ENCODE data around the gene SEC11C. TPM values are rescaled to one million over a fixed set of nuclear protein-coding genes. Genes with fewer than 3 reads are reported as not detected.
"Not testable (repeated sequence)": the region's sequence is repeated elsewhere in the genome, so short reads cannot be mapped to it uniquely, and the experiment has no call there.

SEC11C gene
- total RNA-seq (2014; rRNA removed; shearing (Covaris generic)): 40.6 and 42.2 TPM in 2 replicates
- polyA plus RNA-seq (2015; cell fraction: cytosol; rRNA removed): 25.7 and 27.3 TPM in 2 replicates
- polyA plus RNA-seq (2015; cell fraction: nucleus; rRNA removed): 10.4 and 11.7 TPM in 2 replicates

DNA sequence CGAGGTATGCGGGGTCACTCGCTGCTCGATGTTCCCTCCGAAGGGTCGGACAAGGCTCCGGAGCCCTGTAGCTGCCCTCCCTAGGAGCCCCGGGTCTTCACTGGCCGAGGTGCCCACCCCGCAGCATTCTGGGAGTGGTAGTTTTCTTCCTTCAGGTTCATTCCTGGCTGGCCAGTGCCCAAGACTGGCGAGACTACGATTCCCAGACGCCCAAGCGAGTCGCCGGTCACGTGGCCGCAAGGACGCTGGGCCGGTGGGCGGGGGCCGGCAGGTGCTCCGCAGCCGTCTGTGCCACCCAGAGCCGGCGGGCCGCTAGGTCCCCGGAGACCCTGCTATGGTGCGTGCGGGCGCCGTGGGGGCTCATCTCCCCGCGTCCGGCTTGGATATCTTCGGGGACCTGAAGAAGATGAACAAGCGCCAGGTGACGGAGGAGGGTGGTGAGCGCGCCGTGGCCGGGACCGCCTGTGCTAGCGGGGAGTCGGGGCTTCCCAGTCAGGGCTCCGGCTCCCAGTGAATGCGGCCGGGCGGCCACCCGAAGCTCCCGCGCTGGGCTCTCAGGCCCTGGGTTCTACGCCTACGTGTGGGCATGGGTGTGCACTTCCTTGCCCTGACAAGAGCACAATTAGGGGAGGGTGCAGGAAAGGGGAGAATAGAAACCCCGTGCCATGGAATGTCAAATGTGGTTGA is at the start of gene SEC11C:
SEC11C (plus strand) TSS at position 270 of the 687 bp plus-strand sequence; CDS start at position 335, 65 bp downstream.
- DNase-seq (ENCODE audit: low read depth): peak; percentile 96

DNA sequence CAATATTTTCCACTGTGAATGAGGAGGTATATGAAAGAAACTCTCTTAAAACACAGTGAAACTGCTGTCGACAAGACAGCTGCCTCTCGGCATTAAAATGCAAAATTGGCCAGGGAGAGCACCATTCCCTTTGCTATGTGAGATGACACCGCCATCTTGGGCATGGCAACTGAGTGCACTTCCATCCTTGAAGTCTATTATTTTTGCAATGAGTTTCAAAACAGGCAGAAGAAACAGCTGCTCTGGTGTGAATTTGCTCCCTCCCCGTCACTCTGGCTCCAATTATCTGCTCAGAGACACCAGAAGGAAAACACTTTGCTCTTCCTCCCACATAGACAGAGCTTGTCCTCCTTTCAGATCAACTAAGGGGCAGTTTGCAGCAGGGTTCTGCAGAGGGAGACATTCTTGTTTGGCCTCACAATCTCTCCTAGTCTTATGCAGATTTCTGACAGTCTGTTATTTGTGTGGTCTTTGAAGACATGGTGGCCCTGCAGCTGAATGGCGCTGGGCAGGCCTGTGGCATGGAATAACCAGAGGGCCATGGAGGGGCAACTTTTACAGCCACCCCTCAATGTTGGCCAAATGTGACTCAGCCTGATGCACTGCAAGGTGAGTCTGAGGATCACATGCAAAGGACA is 48.6 kb upstream of the SEC11C start:
- no peak for DNase-seq (ENCODE audit: low read depth)

DNA sequence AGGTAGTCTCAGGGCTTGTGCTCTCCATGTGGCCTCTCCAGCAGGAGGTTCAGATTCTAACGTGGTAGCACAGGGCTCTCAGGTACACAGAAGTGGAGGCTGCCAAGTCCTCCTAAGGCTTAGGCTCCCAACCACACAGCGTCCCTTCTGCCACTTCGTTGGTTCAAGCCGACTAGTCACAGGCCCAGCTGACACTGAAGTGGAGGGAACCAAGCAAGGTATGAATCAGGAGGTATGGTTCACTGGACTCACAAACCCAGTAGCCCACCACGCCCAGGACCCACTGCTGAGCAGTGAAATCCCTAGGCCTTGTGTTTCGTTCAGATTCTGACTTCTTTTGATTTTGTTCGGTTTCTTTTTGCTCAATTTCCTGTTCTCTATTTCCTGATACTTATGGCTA is 46.0 kb upstream of the SEC11C start:
- no peak for DNase-seq (ENCODE audit: low read depth)

DNA sequence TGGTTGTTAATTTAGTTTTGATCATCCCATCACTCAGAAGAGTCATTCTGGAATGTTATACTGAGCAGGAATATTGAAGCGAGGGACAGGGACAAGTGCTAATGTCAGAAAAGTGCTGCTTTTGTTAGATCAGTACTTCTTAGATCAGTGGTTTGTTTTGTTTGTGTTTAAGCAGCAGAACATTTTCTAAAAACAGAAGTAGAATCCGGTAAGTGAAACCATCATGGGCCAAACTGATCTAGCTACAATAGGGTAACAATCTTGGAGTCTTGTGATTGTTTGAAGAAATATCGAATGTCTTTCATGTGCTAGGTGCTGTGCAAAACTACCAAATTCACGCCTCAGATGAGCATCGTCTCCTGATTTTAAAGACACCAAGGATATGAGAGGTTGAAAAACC is 45.1 kb upstream of the SEC11C start:
- DNase-seq (ENCODE audit: low read depth): no peak

DNA sequence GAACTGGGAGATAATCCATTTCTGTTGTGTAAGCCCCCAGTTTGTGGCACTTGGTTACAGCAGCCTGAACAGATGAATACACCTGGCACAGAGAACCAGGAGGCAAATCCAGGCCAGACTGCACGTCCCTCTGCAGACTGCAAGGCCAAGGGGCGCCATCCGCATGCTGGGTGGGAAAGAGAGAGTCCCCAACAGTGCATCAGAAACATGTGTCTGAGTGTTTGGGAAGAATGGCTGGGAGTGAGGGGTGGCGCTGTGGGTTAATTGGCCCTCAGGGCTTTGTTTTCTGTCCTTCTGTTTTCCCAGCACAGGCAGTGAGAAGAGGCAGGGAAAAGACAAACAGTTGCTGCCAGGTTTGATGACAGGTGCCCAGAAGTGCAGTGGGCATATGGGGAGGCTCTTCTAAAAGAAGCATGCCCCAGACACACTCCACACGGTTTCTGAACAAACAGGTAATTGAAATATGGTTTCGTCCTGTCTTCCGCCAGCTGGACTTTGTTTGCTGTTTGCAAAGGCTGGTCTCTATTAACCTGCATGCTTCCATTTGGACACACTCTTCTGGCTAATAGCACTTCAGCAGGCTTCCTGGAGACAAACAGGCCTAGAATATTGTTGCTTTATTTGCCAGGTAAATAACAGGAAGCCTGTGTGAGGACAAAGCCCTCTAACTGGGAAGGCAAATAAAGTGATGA is 43.4 kb upstream of the SEC11C start:
- DNase-seq (ENCODE audit: low read depth): no peak

DNA sequence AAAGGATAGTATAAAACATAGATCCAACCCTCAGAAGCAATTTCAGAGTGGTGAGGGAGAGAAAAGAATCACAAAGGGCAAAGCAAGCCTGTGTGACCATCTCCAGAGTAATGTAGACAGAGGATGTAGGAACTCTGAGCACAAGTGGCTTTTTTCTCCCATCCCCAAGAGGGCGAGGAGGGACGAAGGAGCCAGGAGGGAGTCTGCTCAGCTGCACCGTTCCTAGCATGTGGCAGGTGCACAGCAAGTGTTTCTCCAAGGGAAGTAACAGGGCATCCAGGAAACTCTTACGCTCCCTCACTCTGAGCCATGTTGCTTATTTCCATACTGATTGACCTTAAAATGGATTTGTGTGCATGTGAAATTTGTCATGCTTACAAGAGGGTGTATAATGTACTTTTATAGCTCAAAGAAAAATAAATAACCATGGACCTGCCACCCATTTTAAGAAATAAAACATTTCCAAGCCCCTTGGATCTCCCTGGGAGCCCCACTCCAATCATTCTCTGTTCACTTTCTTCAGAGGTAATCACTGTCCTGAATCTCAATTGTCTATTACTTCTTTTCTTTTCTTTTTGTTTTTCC is 37.8 kb upstream of the SEC11C start:
- no peak for DNase-seq (ENCODE audit: low read depth)

DNA sequence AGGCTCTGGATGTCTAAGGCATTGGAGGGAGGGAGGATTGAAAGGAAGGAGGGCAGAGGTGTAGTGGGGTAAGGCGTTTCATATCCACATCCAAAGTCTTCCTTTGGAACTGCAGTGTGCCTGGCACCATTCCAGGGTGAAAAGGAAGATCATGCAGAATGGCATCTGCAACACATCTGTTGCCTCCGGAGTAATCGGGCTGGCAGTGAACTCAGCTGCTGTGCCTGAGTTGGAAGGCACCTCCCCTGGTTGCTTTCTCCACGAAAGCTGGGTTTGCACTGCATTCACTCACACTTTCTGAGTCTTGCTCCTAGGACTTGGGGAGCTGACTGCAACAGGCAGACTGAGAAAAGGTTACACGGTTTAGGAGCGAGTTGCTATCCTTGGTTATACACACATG is 30.3 kb upstream of the SEC11C start:
- DNase-seq (ENCODE audit: low read depth): no peak

DNA sequence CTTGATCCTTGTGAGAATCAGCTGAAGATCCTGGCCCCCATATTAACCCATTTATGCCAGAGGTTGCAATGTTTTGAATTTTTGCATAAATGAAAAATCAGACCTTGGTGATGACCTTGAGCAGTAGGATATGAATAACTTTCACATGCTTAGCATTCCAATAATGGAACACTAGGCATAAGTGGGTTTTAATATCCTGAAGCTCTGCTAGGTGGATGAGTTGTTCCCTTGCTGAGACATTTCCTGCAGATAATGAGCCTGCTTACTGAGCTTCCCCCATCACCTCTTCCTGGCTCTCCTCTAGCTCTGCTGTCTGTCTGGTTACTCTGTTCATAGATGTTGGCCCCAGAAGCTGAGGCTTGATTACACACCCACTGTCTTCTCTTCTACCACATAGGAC is 25.5 kb upstream of the SEC11C start:
- peak; percentile 53 for DNase-seq (ENCODE audit: low read depth)

DNA sequence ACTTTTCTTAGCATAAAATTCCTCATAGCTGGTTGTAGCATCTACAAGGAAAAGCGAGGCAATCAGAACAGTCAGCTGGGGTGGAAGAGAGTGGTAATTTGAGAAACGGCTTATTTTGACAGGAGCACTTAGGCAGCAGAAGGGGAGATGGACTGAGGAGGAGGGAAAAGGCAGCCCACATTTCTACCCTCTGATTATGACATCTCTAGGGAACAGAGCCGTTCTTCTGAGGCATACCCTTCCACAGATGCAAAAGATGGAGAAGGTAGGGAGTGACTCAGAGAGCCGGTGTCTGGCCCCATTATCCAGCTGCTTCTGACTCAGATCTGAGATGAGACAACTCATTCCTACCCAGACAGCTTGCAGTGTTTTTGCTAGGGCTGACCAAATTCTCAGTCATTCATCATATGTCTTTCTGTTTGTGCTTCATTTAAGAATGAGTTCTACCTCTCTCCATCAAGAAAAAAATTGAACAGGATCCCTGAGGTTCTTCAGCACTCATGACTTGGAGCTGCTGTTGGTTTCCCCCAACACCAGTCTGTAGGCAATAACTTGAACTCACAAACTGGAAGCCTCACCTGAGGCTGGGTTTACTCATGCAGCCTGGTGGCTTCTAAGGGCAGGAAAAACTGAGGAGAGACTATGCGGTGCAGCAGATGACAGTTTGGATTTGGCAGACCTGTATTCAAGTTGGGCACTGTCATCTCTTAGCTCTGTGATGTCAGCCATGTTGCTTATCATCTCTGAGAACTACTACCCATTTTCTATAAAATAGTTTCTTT is 15.9 kb upstream of the SEC11C start:
- peak; percentile 95 for DNase-seq (ENCODE audit: low read depth)

DNA sequence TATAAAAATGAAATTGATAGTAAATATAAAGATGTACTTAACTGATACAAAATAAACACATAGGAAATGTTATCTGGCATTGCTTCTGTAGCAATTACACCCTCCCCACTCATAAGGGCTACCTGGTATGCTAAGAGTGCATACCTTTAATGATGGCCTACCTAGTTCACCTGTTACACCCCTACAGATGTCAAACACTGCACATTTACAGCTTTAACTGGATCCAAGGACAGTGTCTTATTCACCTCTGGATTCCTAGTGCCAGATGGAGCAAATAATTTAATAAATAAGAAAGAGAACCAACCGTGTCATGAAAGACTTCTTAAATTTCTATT is 15.3 kb upstream of the SEC11C start:
- DNase-seq (ENCODE audit: low read depth): no peak

DNA sequence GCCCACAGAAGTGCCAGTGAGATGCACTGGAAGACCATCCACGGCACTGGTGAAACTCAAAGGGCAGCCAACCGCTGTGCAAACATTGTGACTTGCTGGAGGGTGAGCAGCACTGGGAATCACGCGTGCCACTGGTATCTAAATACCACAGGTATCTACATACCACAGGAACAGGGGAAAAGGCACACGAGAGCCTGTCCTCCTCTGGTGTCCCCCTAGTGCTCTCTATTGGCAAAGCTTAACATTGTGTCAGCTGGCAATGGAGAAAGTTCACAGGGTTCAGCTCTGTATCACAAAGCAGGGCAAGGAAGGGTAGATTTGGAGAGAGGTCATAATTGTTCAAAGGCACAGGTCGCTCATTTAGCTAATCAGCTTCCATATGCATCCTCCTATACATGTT is 12.6 kb upstream of the SEC11C start:
- no peak for DNase-seq (ENCODE audit: low read depth)

DNA sequence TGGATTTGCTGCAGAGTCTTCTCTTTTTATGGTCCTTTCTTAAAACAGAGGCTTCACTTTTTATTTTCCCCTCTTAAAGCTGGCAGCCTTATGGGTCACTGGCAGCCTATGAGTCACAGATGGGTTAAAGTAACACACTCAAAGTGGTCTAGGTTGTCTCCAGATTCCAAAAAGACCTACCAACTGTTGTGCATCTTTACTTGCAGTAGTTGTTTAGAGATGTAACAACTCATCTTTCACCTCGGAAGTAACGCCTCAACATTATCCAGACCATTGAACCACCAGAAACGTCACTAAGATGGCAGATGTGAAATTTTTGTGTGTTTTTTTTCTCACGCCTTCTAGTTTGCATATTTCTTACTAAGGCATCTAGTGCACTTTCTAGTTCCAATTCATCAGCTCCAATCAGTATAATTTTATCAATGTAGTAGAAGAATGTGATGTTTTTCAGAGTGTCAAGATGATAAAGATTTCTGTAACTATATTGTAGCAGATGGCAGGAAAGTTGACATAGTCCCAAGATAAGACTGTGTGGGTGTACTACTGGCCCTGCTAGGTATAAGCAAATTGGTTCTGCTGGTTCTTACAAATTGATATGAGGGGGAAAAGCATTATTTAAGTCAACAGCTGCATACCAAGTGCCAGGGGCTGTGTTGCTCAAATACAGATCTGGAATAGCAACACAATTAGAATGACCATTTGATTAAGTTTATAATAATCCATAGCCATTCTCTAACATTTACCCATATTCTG is 9.6 kb upstream of the SEC11C start:
- DNase-seq (ENCODE audit: low read depth): no peak

DNA sequence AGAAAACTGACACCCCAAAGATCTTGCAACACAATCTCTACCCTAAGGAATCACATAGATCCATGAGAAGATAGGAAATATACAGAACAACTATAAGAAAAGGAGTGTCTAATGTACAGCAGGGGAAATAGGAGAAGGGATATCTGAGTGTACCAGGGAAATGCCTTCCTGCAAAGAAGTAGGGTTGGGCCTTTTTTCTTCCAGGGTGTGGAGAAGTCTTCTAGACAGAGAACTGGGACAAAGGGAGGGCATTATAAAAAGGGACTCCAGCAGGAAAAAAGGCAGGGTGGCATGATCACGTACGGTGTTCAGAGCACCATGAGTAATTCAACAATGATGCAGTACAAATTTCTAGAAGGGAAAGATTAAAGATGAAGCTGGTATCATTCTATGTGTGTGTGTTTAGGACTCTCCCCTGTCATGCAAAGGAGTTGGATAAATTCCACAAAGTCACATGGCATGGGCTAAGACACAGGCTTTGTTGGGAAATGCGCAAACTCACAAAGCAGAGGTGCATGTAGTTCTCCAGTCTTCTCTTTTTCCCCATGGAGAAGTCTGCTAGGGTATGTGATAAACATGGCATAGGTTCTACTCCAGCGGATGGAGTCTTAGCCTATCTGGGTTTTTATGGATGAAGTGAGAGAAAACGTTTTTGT is 6.7 kb upstream of the SEC11C start:
- no peak for DNase-seq (ENCODE audit: low read depth)

DNA sequence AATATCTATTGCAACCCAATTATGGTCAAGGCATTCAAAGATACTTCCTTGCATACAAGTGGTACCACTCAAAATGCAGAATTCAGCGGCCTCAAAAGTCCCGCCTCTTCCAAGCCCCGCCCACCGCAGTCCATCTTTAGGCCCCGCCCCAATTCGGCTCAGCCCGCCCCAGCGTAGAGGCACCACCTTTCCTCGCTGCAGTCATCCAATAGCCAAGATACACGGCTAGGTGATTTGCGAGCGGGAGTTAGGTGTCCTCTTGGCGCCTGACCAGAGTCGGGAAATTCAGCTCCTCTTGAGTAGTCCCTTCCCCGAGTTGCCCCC is 431 bp upstream of the SEC11C start:
- DNase-seq (ENCODE audit: low read depth): no peak

DNA sequence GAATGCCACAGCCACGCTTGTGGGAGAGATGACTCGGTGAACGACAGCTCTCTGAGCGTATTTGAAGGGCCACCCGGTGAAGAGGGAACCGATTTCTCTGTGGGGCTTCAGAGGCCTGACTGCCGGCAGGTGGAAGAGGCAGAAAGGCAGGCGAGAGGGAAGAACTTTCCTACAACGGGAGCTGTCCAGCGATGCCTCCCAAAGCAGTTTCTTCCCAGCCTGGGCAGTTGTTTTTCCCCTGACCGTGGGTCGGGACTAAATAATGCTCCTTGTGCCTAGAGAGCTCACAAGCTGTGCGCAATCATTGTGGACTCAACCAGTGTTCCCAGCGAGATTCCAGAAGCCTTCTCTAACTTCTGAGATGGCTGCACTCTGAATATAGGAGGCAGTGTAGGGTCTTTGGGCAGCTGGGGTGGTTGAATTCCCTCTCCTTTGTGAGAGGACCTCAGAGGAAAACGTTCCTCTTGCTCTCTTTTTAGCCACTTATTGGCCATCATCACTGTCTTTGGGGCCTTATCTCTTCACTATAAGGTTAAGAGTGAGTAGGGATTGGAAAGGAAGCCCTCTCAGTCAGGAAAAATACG is 710 bp downstream of the SEC11C start:
- DNase-seq (ENCODE audit: low read depth): peak; percentile 26

DNA sequence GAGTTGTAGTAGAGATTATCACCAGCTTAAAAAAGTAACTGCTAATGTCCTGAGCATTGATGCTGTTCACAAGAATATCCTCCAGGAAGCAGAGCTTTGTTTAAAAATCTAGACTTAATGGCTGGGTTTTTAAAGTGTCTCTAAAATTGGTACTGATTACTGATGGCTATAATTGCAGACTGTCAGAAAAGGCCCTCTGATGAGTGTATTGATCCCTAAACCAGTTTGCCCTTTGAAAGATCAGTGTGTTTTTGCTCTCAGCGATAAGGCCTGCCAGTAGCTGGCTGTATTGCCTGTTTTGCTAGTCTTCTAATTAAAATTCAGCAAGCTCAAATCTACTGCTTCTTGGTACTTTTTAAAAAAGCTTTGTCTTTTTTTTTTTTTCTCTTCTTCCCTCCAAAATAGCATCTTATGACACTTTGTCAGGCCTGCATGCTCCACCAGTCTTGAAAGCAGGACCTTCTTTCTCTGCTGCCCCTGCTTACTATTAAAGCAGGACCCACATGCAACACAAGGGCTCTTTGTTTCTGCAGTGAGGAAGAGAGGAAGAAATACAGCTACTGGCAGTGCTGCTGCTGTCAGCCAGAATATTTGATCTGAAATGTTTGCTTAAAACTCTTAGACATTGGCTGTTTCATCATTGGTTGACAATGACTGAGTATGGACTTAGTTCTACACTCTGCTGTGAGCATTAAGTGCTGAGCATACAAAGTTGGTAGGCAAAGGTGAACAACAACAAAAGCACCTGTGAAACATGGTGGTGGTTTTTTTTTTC is 1.8 kb downstream of the SEC11C start:
- no peak for DNase-seq (ENCODE audit: low read depth)

DNA sequence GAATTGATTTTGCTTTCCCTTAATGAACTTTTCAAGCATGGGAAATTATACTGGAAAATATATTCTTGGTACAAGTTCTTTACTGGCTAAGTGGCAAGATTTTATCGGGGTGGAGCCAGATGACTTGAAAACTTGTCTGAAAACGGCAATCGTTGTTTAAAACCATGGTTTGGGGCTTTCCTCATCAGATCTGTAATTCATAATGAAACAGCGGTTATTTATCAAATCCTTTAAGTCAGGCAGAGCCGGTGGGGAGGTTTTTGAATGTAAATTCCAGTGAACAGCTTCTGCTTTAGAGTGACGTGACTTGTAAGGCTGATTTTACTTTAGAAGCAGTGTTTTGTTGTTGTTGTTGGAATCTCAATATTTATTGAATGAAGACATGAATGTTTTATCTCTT is 2.6 kb downstream of the SEC11C start:
- DNase-seq (ENCODE audit: low read depth): no peak

DNA sequence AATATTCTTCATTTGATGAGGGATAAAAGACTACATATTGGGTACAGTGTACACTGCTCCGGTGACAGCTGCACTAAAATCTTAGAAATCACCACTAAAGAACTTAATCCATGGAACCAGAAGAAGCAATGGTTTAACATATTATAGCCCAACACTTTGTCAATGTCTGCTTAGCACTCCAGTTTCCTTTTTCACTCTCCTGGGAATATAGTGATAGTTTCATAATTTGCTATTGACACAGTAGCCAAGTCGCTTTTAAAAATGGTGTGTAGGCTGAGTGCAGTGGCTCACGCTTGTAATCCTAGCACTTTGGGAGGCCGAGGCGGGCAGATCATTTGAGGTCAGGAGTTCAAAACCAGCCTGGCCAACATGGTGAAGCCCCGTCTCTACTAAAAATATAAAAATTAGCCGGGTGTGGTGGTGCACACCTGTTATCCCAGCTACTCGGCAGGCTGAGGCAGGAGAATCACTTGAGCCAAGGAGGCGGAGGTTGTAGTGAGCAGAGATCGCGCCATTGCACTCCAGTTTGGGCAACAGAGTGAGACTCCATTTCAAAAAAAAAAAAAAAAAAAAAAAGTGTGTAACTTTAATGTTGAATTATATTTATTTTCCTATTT is 3.2 kb downstream of the SEC11C start:
- not testable (repeated sequence) for DNase-seq (ENCODE audit: low read depth)

DNA sequence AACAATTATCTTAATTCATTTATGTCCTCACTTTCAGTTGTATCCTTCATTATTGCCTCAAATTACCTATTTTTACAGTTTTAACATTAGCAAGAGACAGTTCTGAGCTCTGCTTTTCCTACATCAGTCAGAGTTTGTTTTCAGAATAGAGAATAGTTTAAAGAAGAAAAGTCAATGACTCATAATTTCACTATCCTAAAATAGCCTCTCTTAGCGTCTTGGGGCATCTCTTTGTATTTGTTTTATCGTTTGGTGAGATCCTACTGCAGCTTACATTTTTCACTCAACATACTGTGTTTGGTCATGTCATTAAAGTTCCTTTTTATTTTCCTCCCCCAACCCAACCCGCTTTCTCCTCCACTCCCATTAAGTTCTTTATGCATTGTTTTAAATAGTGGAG is 3.8 kb downstream of the SEC11C start:
- DNase-seq (ENCODE audit: low read depth): no peak
